ENCODE measurements around the gene ZBTB16.

The ZBTB16 gene

DNA sequence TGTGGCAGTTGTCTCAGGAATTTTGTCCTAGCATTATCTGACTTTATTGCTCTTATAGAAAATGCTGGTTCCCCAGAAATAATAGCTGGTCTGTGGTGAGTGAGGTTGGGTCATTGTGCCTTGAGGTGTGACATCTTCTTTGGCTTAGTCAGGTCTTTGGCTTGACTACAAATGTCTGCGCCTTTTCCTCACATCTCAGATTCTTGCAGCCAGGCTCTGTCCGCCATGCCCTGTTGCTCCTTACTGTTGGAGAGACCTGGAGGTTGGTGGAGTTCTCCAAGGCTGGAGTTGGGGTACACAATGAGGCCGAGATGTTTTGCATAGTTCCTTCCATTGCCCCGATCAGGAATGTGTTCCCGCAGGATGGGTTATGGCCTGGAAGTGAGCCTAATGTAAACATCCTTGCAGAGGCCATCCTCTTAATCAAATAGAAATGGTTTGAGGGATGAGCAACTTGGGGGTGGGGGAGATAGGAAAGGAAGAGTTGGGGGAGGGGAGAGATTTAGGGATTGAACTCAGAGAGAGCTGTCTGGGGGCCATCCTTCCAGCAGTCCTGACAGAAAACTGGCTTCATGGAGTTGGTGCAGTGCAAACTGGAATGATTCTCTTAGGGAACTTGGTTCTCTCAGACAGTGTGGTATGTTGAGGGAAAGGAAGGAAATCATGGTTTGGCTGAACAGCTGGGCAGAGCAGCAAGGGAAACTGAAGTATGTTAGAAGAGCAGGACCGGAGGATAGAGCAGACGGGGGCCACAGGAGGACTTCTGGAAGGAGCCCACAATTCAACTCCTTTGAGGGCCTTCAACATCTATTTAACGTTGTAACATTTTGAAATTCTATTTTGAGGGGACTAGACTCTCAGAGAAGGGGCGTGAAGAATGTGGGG, 49.9 kb downstream of the ZBTB16 start:
- FAIRE-seq = no peak

DNA sequence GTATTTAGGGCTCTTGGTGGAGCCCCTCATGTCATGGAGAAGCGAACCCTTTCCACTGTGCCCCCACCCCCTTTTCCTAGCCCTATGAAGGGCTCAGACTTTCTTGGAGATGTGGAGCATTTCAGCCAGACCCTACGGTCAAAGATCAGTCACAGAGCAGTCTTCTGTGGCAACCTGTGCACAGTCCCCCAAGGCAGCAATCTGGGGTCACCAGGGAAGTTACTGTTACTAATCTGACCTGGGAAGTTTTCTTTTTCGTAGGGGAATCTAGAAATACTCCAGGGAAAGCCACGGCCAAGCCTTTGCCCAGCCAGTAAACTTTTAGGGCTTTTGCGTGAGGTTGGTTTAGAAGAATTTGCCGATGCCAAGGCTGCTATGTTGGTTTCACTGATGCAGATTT, 50.6 kb downstream of the ZBTB16 start:
- FAIRE-seq = no peak

DNA sequence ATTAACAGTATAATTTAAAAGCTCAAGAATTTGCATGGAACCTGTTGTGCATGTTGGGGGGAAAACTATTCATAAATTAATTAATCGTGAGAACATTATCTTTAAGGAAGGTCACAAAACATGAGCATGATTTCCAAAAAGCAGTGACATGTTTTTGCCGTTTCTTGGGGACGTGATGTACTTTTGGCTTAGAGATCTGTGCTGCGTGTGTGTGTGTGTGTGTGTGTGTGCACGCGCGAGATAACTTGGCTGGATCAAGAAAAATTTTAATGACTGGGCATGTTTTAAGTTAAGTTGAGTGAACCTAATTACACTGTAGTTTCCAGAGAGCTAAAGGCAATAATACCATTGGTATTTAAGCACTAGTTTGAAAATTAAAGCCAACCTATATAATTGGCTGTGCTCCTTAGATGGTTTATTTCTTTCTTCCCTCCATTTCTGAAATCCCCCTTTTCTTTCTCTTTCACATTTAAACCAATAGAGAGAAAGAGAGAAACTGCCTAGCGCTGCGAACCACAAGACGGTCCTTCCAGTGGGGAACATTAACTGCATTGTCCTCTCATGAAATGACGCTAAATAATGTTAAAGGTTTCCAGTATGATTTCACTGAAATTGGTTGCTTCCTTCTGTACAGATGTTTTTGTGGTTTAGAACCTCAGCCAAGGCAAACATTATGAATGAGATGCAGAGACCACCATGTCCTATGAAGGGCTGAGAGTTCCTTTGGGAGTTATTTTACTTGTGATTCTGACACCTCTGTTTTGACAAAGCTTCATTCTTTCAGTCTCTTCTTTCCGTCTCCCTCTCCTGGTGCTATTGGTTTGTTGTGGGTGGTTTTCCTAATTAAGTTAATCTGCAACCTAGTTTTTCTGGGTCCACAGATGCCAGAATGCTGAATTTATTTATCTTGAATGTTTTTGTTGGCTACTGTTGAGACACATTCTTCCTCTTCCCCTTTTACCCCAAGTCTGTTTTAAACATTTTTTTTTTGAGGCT, 51.7 kb downstream of the ZBTB16 start:
- FAIRE-seq = no peak

GRCh38 chr11:114115451-114115928, 56.0 kb downstream of the ZBTB16 start:
- no peak for FAIRE-seq

DNA sequence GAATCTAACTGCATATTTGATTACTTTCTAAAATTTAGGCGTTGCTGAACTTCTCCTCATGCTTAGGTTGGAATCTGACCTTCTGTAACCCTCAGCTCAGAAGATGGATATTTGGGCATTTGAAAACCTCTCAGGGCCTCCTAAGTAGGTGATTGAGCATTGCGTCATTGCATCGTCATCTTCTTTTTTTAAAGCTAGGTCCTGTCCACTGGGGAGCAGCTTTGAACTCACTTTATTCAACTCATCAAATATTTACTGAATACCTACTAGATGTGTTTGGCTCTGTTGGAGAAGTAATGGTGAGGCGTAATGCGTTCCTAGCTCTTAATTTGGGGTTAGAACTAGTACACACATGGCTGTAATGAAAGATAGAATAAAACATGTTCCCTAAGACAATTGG, 56.8 kb downstream of the ZBTB16 start:
- FAIRE-seq = no peak

DNA sequence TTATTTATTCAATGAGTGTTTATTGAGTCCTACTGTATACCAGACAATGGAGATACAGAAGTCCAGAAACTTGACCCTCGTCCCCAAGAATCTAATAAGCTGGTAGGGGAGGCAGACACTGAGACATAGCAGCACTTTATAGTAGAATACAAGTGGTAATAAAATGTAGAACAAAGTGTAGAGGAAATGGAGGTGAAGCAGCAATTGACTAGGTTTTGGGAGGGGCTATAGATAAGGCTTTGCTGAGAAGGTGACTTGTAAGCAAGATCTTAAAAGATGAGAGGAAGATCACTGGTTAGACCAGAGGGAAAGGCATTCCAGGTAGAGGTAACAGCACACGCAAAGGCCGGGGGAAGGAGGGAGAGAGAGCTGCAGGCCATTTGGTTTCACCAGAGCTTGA, 57.3 kb downstream of the ZBTB16 start:
- no peak for FAIRE-seq

DNA sequence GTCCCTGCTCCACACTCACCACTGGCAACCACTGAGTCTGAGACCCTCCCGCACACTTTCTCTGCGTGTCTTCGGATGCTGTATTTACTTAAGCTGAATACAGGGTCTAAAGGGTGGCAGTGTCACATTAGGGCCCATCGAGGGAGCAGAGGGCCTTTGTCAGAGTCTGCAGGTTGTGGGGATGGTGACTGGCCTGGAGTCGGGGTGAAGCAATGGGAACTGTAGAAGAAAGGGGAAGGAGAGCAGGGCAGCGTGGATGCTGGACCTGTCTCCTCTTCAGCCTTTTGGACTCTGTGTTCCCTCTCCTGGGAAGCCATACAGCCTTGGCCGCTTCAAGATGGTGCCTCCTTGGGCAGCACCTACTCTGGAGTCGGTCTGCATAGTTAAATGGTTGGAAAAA, 61.1 kb downstream of the ZBTB16 start:
- no peak for FAIRE-seq

- no peak for FAIRE-seq
These were observed 61.6 kb downstream of the ZBTB16 start for GRCh38 chr11:114121138-114121537.

DNA sequence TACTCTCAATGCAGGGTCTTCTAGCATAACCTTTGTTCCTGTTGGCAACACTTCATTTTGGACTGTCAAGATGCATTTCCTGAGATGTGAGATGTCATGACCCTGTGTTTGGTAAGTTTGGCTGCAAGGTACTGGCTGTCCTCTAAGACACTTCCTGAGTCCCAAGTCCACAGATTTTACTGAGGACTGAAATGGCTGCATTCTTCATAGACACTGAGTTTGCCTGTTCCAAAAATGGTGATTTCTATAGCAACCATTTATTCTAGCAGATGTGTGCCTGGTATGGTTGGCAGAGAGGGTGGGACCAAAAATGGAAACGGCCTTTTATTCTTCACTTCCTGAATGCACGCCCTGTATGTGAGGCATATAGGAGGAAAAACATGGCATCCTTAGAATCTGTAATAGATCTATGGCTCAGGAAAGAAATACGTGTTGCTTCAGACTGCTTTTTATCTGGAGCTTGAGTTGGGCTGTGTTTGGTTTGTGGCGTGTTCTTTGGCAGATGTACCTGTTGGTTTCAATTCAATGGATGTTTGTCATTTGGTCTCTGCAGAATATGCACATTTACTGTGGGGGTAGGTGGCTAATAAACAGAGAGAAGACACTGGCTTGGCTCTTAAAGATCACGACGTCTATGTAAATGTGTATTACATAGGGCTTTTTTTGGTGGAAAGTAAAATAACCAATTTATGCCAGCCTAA, 62.4 kb downstream of the ZBTB16 start:
- no peak for FAIRE-seq

GRCh38 chr11:114122686-114123085, 63.2 kb downstream of the ZBTB16 start:
- FAIRE-seq = no peak

DNA sequence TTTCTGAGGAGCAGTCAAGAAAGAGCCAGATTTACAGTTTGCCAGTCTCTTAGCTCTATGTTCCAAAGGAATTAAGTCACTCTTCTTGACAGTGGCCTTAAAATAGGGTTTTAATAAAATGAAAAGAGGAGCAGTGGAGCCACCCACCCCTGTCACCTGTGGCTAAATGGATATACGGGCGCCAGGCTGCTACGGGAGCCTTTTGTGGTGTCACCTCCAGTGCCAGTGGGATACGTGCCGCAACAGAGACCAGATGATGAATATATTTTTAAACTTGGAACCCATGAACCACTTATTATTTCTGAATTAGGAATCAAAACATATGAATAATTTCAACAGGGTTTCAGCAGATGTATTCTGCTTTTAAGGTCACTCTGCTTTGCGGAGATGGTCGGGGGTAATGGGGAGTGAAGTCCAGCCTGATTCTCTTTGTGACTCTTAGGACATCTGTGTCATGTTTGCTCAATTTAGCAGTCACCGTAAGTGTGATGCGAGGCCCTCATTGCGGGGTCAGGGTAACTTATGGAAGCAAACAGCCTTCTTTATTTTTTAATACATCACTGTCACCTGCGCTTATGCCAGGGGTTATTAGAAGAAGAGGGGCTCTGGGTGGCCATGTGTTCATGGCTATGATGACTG, 64.3 kb downstream of the ZBTB16 start:
- FAIRE-seq = no peak

GRCh38 chr11:114124601-114125144, 65.2 kb downstream of the ZBTB16 start:
- FAIRE-seq = no peak

DNA sequence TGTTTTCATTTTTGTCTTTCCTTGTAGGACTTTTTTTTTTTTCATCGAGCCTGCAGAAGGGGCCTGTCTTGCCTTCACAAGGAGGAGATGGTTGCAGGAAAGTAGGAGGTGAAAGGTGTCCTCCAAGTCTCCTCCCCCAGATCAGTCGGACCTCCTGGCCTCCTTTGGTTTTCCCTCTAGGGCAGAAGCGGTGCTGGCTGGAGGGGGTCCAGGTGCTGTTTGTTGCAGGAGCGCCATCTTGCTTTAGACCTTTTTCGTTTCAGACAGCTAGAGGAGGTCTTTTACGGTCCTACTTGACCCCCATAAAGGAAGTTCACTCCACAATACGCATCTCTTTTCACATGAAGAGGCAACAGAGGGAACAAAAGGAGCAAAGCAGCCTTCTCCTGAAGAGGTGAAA, 66.0 kb downstream of the ZBTB16 start:
- FAIRE-seq = no peak

GRCh38 chr11:114125959-114126358, 66.4 kb downstream of the ZBTB16 start:
- FAIRE-seq = no peak

DNA sequence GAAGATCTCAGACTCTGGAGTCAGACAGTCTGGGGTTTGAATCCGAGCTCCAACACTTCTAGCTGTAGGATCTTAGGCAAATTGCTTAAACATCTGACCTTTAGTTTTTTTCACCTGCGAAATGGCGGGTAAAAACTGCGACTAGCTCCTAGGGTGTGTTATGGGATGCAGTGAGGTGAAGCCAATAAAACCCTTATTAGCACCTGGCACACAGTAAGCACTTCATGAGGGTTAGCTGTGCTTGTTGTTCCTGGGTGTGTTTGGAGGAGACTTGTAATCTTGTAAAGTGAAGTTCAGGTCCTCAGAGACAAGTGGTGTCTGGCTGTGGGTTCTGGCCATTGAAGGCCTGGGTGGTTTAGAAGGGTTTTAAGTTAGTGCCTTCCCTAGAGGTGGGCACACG, 68.9 kb downstream of the ZBTB16 start:
- no peak for FAIRE-seq

DNA sequence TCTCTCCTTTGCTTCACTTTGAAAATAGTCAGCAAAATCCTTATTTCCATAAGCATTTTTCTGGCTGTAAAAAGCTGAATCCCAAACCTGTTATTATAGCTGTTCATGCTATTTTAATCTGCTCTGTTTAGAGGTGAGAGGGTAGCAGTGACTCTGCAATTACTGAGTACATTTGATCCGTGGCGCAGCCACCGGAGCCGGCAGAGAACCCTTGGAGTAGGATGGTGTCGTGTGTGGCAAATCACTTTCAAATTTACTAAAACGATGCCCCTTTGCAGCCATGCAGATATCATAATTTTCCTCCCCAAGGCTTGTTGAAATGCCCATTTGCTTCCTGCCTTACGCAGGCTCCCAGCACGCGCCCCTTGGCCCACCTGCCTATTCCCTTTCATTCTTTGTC, 69.6 kb downstream of the ZBTB16 start:
- no peak for FAIRE-seq

GRCh38 chr11:114129699-114130098, 70.2 kb downstream of the ZBTB16 start:
- FAIRE-seq = no peak

GRCh38 chr11:114130115-114130576, 70.6 kb downstream of the ZBTB16 start:
- no peak for FAIRE-seq

DNA sequence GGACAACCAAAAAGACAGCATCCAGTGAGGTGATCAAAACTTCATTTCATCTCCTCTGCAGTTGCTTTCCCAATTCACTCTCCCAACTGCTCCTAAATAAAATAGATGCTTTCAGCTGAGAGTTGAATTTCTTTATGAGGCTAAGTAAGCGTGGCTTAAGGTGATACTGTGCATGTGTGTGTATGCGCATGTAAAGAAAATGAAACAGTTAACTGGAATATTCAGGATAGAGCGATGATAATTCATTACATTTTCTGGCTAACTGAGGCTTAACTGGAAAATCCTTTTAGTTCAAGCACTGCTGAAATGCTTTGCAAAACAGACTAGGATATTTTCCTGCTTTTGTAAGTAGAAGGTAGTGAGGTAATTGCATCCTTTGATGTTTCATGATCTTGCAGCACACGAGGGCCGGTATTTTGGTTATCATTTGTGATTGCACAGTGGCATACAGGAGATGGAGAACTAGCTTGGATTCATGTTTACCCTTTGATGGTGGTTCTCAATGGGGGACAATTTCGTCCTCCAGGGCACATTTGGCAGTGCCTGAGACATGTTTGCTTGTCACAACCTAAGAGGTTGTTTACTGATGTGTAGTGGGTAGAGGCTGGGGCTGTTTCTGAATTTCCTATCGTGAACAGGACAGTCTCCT, 71.2 kb downstream of the ZBTB16 start:
- no peak for FAIRE-seq

GRCh38 chr11:114131461-114131864, 72.0 kb downstream of the ZBTB16 start:
- FAIRE-seq = no peak

- FAIRE-seq = no peak
These were observed 72.9 kb downstream of the ZBTB16 start for GRCh38 chr11:114132417-114132816.
